PC-9 (cell line): Measurements from ENCODE around the gene MAP3K19.

Experiments used
- EZH2 ChIP-seq: fragments of 200-600 bp; sonication (generic); IDR thresholded peaks from 2 replicates; pipeline ENCODE4 v1.8.0; 2017; ENCODE audit warnings: antibody characterized with exemption, low read depth
- TF ChIP-seq, protein P1 (sequence below): fragments of 200-600 bp; sonication (generic); conservative IDR thresholded peaks from 2 replicates; pipeline ENCODE4 v1.6.1; 2017; ENCODE audit warnings: mixed run types, antibody characterized with exemption, mild to moderate bottlenecking, moderate library complexity

DNA sequence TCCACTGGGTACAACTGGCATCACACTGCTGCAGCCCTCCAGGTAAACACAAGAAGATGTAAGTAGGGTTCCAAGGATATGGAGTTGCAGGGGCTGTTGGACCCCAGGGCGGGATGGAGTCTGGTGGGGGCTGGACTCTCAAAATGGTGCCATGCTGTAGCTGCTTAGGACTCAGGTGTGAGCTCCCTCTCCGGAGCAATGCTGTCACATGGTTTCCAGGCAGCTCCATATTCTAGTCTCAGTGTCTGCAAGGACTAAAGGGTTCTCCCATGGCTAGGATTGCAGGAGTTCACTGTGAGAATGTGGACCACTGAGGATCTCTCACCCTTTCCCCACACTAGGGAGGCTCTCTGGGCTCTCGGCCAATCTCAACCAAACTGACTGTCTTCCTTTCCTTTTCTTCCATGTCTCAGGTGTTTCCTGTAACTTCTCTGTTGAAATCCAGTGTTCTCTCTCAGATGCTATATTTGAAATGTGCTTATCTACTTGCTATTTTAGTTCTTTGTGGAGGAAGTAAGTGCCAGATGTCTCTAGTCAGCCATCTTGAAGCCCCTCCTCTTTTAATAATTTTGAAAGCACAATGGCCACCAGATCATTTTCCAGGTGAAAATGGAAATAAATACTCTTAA is 71.1 kb downstream of the MAP3K19 start:
- TF ChIP-seq, protein P1, sequence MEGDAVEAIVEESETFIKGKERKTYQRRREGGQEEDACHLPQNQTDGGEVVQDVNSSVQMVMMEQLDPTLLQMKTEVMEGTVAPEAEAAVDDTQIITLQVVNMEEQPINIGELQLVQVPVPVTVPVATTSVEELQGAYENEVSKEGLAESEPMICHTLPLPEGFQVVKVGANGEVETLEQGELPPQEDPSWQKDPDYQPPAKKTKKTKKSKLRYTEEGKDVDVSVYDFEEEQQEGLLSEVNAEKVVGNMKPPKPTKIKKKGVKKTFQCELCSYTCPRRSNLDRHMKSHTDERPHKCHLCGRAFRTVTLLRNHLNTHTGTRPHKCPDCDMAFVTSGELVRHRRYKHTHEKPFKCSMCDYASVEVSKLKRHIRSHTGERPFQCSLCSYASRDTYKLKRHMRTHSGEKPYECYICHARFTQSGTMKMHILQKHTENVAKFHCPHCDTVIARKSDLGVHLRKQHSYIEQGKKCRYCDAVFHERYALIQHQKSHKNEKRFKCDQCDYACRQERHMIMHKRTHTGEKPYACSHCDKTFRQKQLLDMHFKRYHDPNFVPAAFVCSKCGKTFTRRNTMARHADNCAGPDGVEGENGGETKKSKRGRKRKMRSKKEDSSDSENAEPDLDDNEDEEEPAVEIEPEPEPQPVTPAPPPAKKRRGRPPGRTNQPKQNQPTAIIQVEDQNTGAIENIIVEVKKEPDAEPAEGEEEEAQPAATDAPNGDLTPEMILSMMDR: no peak
- no peak for TF ChIP-seq EZH2
